HG03342 (cell line): Measurements from ENCODE around the gene MBP.

Source experiments
- ATAC-seq: cut with Tn5 transposase; IDR thresholded peaks from one replicate; pipeline ENCODE4 v1.9.1; 2021; ENCODE audit warnings: mild to moderate bottlenecking, moderate library complexity; ENCODE audit not compliant: unreplicated experiment

MBP gene

GRCh38 chr18:77151033-77151771 is 18.6 kb upstream of the MBP start:
- no peak for ATAC-seq

GRCh38 chr18:77150588-77150987 is 18.0 kb upstream of the MBP start:
- ATAC-seq: no peak

GRCh38 chr18:77148289-77148688 is 15.7 kb upstream of the MBP start:
- no peak for ATAC-seq

- no peak for ATAC-seq
These were observed 14.9 kb upstream of the MBP start for GRCh38 chr18:77147418-77147852.

GRCh38 chr18:77146249-77147080 is 13.9 kb upstream of the MBP start:
- no peak for ATAC-seq

- ATAC-seq: no peak
These were observed 12.8 kb upstream of the MBP start for GRCh38 chr18:77145364-77145901.

- ATAC-seq: no peak
These were observed 12.0 kb upstream of the MBP start for GRCh38 chr18:77144451-77145118.

- no peak for ATAC-seq
These were observed 11.5 kb upstream of the MBP start for GRCh38 chr18:77144046-77144445.

GRCh38 chr18:77143196-77143595 is 10.6 kb upstream of the MBP start:
- no peak for ATAC-seq

GRCh38 chr18:77141401-77142118 is 9.0 kb upstream of the MBP start:
- no peak for ATAC-seq

- no peak for ATAC-seq
These were observed 8.0 kb upstream of the MBP start for GRCh38 chr18:77140439-77141109.

- ATAC-seq: no peak
These were observed 7.4 kb upstream of the MBP start for GRCh38 chr18:77140030-77140429.

GRCh38 chr18:77139619-77140018 is 7.0 kb upstream of the MBP start:
- ATAC-seq: no peak

- no peak for ATAC-seq
These were observed 5.7 kb upstream of the MBP start for GRCh38 chr18:77138270-77138669.

GRCh38 chr18:77137851-77138250 is 5.3 kb upstream of the MBP start:
- ATAC-seq: no peak

GRCh38 chr18:77136871-77137665 is 4.5 kb upstream of the MBP start:
- no peak for ATAC-seq

GRCh38 chr18:77136076-77136718 is 3.6 kb upstream of the MBP start:
- ATAC-seq: no peak

GRCh38 chr18:77135339-77136075 is 2.9 kb upstream of the MBP start:
- ATAC-seq: no peak
